ENCODE results near the gene KLRG1. TPM values are rescaled to one million over a fixed set of nuclear protein-coding genes. Genes with fewer than 3 reads are reported as not detected.

Gene KLRG1
- total RNA-seq, 3 donors from 2014 or later = 2.0 to 3.9 (median 3.8) TPM

DNA sequence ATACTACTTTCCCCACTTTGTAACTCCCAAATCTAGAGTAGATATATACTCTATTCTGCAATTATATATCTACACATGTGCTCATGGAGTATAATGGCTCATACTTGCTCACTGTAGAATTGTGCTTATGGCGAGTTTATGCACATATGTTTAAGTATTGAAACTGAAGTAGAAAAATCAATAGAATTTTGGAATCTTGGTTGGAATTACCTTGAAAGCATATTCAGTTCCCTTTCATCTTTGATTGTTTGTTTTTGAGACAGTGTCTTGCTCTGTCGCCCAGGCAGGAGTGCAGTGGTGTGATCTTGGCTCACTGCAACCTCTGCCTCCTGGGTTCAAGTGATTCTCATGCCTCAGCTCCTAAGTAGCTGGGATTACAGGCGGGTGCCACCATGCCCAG, 4.5 kb downstream of the KLRG1 start:
- intact Hi-C loops (cut with DNase I; ENCODE audit: low total_unique reads) = no loop called here
- Histone ChIP-seq H3K36me3 (no peaks in the 10 kb centered on the region), H3K4me1 (no peaks in the 10 kb centered on the region), H3K9me3 (no peaks in the 10 kb centered on the region), H3K27me3 (no peaks in the 10 kb centered on the region), H3K4me3 (no peak overlapping the region), H3K27ac (no peak overlapping the region)
- no peak for DNase-seq (ENCODE audit: low spot score in 2 of 2)
- TF ChIP-seq, protein P1, sequence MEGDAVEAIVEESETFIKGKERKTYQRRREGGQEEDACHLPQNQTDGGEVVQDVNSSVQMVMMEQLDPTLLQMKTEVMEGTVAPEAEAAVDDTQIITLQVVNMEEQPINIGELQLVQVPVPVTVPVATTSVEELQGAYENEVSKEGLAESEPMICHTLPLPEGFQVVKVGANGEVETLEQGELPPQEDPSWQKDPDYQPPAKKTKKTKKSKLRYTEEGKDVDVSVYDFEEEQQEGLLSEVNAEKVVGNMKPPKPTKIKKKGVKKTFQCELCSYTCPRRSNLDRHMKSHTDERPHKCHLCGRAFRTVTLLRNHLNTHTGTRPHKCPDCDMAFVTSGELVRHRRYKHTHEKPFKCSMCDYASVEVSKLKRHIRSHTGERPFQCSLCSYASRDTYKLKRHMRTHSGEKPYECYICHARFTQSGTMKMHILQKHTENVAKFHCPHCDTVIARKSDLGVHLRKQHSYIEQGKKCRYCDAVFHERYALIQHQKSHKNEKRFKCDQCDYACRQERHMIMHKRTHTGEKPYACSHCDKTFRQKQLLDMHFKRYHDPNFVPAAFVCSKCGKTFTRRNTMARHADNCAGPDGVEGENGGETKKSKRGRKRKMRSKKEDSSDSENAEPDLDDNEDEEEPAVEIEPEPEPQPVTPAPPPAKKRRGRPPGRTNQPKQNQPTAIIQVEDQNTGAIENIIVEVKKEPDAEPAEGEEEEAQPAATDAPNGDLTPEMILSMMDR (IDR thresholded peaks at IDR 0.05) = no peak
- no peak for TF ChIP-seq POLR2AphosphoS5 (IDR thresholded peaks at IDR 0.05)
- no peak for TF ChIP-seq POLR2A (IDR thresholded peaks at IDR 0.05)

GRCh38 chr12:8995021-8995775, 5.9 kb downstream of the KLRG1 start:
- Histone ChIP-seq H3K4me1 (no peaks in the 10 kb centered on the region), H3K9me3 (no peaks in the 10 kb centered on the region), H3K4me3 (no peak overlapping the region), H3K27ac (no peak overlapping the region), H3K27me3 (no peaks in the 10 kb centered on the region), H3K36me3 (no peaks in the 10 kb centered on the region)
- intact Hi-C loops (cut with DNase I; ENCODE audit: low total_unique reads) = no loop called here
- no peak for DNase-seq (ENCODE audit: low spot score in 2 of 2)
- TF ChIP-seq POLR2A (IDR thresholded peaks at IDR 0.05) (no peak), POLR2AphosphoS5 (IDR thresholded peaks at IDR 0.05) (no peak)
- TF ChIP-seq, protein P1 (IDR thresholded peaks at IDR 0.05) = no peak

- no peak for TF ChIP-seq POLR2AphosphoS5 (IDR thresholded peaks at IDR 0.05)
- no peak for TF ChIP-seq POLR2A (IDR thresholded peaks at IDR 0.05)
- TF ChIP-seq, protein P1 (IDR thresholded peaks at IDR 0.05) = no peak
Measured at GRCh38 chr12:8996682-8997405, 7.5 kb downstream of the KLRG1 start.

DNA sequence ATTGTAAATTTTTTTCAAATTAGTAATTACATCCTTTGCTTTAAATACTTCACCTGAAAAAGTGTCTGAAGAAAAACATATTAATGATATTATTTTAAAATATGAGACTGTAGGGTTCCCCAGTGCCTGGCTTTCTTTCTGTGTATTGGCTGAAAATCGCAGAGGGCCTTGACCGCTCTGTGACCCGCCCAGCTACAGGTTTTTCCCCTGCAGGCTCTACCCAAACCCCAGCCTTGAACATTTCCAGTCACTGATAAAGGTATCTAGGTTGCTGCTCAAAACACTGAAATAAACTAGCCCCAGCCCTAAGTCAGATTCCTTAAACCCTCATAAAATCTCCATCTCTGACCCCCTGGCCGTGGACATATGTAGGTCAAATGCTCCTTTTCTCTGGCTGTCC, 11.9 kb downstream of the KLRG1 start:
- intact Hi-C loops (cut with DNase I; ENCODE audit: low total_unique reads) = no loop called here

More at GRCh38 chr12:8996682-8997405, 7.5 kb downstream of the KLRG1 start:
- Histone ChIP-seq H3K4me1 (no peaks in the 10 kb centered on the region), H3K36me3 (no peaks in the 10 kb centered on the region), H3K9me3 (no peaks in the 10 kb centered on the region), H3K27ac (no peak overlapping the region), H3K4me3 (no peak overlapping the region), H3K27me3 (no peaks in the 10 kb centered on the region)
- intact Hi-C loops (cut with DNase I; ENCODE audit: low total_unique reads) = no loop called here
- DNase-seq (ENCODE audit: low spot score in 2 of 2) = no peak

More for the DNA sequence above, 11.9 kb downstream of the KLRG1 start:
- TF ChIP-seq POLR2A (IDR thresholded peaks at IDR 0.05) (no peak), POLR2AphosphoS5 (IDR thresholded peaks at IDR 0.05) (no peak)
- TF ChIP-seq, protein P1 (IDR thresholded peaks at IDR 0.05) = no peak
- DNase-seq (ENCODE audit: low spot score in 2 of 2) = no peak
- Histone ChIP-seq H3K27me3 (no peaks in the 10 kb centered on the region), H3K9me3 (no peaks in the 10 kb centered on the region), H3K4me3 (no peak overlapping the region), H3K4me1 (no peaks in the 10 kb centered on the region), H3K36me3 (no peaks in the 10 kb centered on the region), H3K27ac (no peak overlapping the region)
